H1 (cell line): ENCODE results near the gene MYBPC2.

Experiments
- CTCF ChIP-seq, 3 experiments: IDR thresholded peaks; 1 replicate in 2 of 3; 2 replicates in 1 of 3; pipeline versions ENCODE4 v1.5.1 to v1.6.1; 2011; ENCODE audit warnings: low read length in 3 of 3, mild to moderate bottlenecking in 3 of 3, inconsistent platforms in 2 of 3, low read depth in 1 of 3, moderate library complexity in 1 of 3; ENCODE audit not compliant: insufficient read depth in 1 of 3; ENCODE audit errors: control extremely low read depth in 1 of 3
- TAF1 ChIP-seq: IDR thresholded peaks from 2 replicates; pipeline ENCODE4 v1.6.1; 2011; ENCODE audit warnings: mild to moderate bottlenecking, low read depth, low read length

- TF ChIP-seq TAF1: no peak
- TF ChIP-seq CTCF (IDR thresholded peaks at IDR 0.05; ENCODE audit: control extremely low read depth in 1 of 3, insufficient read depth in 1 of 3, low read depth in 1 of 3, low read length in 3 of 3): no peak
Observed at GRCh38 chr19:50497022-50497405, 64.3 kb downstream of the MYBPC2 start.
